HG03196 (cell line): ENCODE data around the gene INO80C.

Experiments used
- ATAC-seq: cut with Tn5 transposase; IDR thresholded peaks from one replicate; pipeline ENCODE4 v1.9.1; 2021; ENCODE audit not compliant: unreplicated experiment

INO80C gene

DNA sequence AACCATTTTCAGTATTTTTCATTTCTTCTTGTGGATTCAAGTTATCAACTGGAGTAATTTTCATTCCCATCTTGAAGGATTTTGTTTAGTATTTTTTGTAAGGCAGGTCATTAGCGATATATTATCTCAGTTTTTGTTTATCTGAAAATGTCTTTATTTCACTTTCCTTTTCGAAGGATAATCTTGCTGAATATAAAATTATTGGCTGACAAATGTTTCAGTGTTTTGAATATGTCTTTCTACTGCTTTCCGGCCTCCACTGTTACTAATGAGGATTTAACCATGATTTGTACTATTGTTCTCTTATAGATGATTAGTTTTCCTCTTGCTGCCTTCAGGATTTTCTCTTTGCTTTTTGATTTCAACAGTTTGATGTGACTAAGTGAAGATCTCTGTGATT is 62.4 kb downstream of the INO80C start:
- ATAC-seq: no peak

- ATAC-seq: no peak
Observed at GRCh38 chr18:35432565-35433001, 65.2 kb downstream of the INO80C start.

DNA sequence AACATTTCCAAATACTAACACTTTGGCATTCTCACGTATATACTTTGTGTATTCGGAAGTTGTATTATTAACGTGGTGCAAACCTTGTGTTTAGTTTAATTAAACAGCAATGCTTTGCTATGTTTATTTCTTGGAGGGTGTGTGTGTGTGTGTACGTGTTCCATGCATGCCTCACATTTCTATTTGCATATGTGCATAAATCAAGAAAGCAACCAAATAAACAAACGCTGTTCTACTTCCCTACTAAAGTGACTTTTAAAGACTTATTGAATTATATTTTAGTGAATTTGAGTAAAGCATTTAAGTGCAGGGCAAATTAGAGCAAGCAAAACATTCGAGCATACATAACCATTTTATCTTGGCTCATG is 66.4 kb downstream of the INO80C start:
- no peak for ATAC-seq

- ATAC-seq: no peak
Observed at GRCh38 chr18:35430721-35431373, 66.9 kb downstream of the INO80C start.

DNA sequence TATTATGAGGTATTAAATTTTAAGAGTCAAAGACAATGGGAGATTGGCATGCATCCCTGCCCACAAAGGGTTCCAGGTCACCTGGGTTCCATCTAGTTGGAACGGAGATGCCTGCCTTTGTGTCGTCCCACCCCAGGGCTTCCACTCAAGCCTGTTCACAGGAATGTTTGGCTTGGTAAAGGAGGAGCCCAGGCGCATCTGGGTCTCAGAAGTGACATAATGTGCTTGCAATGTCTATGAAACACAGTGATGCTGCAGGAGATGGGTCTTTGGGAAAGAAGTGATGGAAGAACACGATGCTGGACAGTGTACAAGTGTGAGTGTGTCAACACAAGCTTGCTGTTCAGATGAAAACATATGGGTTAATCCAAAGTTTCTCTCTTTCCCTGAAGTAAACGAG is 71.0 kb downstream of the INO80C start:
- no peak for ATAC-seq

DNA sequence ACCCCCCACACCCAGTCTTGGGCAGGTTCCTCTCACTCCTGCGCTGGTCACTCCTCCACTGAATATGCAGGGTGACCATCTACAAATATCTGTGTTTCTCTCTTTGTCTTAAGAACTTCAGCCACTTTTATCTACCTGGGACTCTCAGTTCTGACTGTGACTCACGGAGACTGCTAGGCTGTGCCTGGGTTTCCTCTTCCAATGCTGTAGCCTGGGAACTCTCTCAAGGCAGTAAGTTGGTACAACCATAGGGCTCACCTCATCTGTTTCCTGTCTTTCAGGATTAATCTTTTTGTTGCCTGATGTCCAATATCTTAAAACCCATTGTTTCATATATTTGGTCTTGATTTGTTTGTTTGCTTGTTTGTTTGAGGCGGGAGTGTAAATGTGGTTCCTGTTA is 73.4 kb downstream of the INO80C start:
- ATAC-seq: no peak

GRCh38 chr18:35422237-35422636 is 75.5 kb downstream of the INO80C start:
- ATAC-seq: no peak

DNA sequence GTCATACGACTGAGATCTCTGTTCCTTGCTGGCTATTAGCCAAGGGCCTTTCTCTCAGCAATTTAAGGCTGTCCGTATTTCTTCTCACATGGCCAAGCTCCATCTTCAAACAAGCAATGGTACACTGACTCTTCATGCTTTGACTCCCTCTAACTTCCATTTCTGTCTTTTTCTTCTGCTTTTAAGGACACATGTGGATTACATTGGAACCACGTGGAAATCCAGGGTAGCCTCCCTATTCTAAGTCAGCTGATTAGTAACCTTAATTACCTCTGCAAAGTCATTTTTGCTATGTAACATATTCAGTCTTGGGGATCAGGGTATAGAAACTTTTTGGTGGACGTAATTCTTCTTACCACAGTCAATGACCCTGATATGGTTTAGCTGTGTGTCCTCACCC is 79.2 kb downstream of the INO80C start:
- ATAC-seq: no peak
